Ectodermal cell (in vitro differentiated cells): ENCODE data around the gene SCG2.

Experiments used
- H3K27ac ChIP-seq: 2 replicates; pipeline ENCODE4 v1.7.0; 2013; ENCODE audit warnings: mild to moderate bottlenecking, low read depth, low read length; ENCODE audit not compliant: insufficient read depth, poor library complexity, severe bottlenecking
- H3K27me3 ChIP-seq: 2 replicates; pipeline ENCODE4 v1.7.0; 2013; ENCODE audit warnings: mild to moderate bottlenecking, low read length; ENCODE audit not compliant: insufficient read depth, control insufficient read depth, poor library complexity, severe bottlenecking
- H3K36me3 ChIP-seq: one replicate; pipeline ENCODE4 v1.7.0; 2013; ENCODE audit warnings: low read length; ENCODE audit not compliant: control insufficient read depth, insufficient read depth
- H3K4me1 ChIP-seq: one replicate; pipeline ENCODE4 v1.7.0; 2013; ENCODE audit warnings: low read length; ENCODE audit not compliant: control insufficient read depth, insufficient read depth
- H3K4me3 ChIP-seq: 2 replicates; pipeline ENCODE4 v1.7.0; 2013; ENCODE audit warnings: low read depth, low read length, control low read depth; ENCODE audit not compliant: insufficient read depth
- H3K9me3 ChIP-seq: 2 replicates; pipeline ENCODE4 v1.7.0; 2013; ENCODE audit warnings: mild to moderate bottlenecking, low read length, moderate library complexity; ENCODE audit not compliant: control insufficient read depth
- WGBS, 2 experiments: methylation state at CpG; one replicate each; pipeline ENCODE4 v1.1.7; 2013; ENCODE audit warnings: missing lambda C conversion rate in 2 of 2; 5-methylcytosine and 5-hydroxymethylcytosine counted together

Gene SCG2

DNA sequence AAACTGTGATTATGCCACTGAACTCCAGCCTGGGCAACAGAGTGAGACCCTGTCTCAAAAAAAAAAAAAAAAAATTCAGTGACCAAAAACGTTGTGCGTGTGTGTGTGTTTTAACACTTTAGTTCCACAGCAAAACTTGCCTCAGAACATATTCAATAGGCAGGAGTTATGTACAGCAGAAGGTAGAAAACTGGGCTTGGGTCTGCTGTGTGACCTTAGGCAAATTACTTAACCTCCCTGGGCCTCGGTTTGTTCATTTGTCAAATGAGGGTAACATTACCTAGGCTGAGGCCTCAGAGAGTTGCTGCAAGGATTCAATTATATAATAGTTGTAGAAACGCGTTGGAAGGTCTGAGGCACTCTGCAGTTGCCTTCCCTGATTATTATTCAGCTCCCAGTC is 10.3 kb upstream of the SCG2 start:
- no peak overlapping the region for H3K27ac ChIP-seq
- H3K36me3 ChIP-seq, result no peaks in the 10 kb centered on the region
- peaks cover 5% of the 10 kb centered on the region for H3K4me1 ChIP-seq
- H3K9me3 ChIP-seq, result no peaks in the 10 kb centered on the region
- H3K27me3 ChIP-seq, result peaks cover 63% of the 10 kb centered on the region
- 53 to 67% methylated on average over 3 to 5 of the region's 5 CpGs for WGBS, 2 experiments
- no peak overlapping the region for H3K4me3 ChIP-seq

DNA sequence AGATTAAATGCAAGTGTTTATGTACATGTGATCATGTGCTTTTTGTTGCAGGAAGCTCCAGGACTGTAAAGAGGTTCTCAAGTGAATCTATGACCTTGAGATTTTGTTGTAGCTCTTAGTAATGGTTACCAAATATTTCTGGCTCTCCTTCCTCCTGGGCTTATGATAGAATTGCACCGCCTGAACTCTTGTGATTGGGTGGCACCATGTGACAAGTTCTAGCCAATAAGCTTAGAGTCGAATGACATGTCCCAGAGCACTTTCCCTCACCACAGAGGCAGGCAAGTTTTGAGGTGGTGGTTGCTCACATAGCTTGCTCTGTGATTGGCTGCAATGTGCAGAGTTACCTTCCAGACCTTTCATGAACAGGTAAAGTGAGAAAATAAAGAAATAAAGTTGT is 8.9 kb upstream of the SCG2 start:
- WGBS, 2 experiments, result 86 to 96% methylated on average over 2 of the region's 2 CpGs
- H3K27me3 ChIP-seq, result peaks cover 49% of the 10 kb centered on the region

GRCh38 chr2:223607476-223607875 is 5.3 kb upstream of the SCG2 start:
- no peak overlapping the region for H3K27ac ChIP-seq
- no peaks in the 10 kb centered on the region for H3K4me1 ChIP-seq
- H3K36me3 ChIP-seq, result no peaks in the 10 kb centered on the region
- H3K4me3 ChIP-seq, result no peak overlapping the region
- H3K27me3 ChIP-seq, result peaks cover 13% of the 10 kb centered on the region
- H3K9me3 ChIP-seq, result no peaks in the 10 kb centered on the region
- 90% methylated on average over 4 of the region's 5 CpGs; no CpG with 5 or more reads in 1 of the 2 experiments for WGBS, 2 experiments

More for the DNA sequence above, 8.9 kb upstream of the SCG2 start:
- Histone ChIP-seq H3K27ac (no peak overlapping the region), H3K4me1 (peaks cover 5% of the 10 kb centered on the region), H3K9me3 (no peaks in the 10 kb centered on the region), H3K36me3 (no peaks in the 10 kb centered on the region), H3K4me3 (no peak overlapping the region)

DNA sequence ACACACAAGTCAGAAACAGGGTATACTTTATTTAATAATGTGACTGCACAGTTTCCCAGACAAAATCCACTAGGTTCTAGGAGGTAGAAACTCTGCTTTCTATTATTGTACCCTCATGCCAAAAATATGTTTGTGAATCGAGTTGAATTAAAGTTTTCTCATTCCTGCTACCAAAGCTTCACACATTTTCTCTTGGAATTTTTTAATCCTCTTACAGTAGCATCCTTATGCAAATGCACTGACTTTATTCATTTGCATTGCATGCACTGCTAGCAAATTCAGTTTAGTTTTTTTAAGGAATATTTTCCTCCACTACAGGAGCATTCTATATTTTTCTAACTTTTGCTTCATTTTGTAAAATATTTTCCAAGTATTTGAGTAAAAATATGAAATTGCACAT is 4.8 kb upstream of the SCG2 start:
- Histone ChIP-seq H3K9me3 (no peaks in the 10 kb centered on the region), H3K27ac (no peak overlapping the region), H3K27me3 (peaks cover 8% of the 10 kb centered on the region), H3K36me3 (no peaks in the 10 kb centered on the region), H3K4me1 (no peaks in the 10 kb centered on the region), H3K4me3 (no peak overlapping the region)
- 73 to 75% methylated on average over 1 of the region's 1 CpG for WGBS, 2 experiments

DNA sequence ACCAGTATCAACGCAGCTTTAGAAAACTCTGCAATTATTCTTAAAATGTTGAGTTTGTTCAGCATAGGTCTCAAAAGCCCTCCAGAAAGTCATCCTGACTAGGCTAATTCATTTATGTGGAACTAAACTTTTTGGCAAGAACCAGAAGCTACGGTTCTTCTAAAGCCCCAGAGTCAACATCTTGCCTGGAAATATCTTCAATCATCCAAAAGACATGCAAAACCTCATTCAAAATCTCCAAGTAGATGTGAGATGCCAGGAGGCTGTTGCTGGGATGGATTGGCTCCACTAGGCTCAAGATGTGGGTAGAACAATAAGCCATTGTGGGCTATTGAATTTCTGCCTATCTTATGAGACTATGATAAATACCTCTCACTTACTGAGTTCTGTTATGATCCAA is 2.1 kb upstream of the SCG2 start:
- Histone ChIP-seq H3K27ac (no peak overlapping the region), H3K27me3 (no peaks in the 10 kb centered on the region), H3K9me3 (no peaks in the 10 kb centered on the region), H3K36me3 (no peaks in the 10 kb centered on the region), H3K4me1 (no peaks in the 10 kb centered on the region), H3K4me3 (no peak overlapping the region)
- WGBS, 2 experiments, result 85 to 94% methylated on average over 2 of the region's 2 CpGs

DNA sequence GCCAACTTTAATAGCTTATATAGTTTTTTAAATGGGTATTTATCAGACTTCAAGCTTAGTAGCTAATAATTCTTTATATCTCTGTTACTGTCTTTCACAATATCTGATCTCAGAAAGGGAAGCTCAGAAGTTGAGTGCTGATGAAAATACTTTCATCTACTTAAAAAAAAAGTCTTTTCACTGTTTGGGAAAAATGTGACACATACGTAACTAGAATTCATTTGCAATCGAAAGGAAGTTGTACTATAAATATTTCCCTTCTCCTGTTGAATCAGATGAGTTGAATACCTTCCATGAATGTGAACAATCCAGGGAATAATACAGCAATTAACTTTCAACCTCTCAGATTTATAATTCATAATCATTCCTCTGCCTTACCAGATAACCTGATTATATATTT is 811 bp upstream of the SCG2 start:
- H3K9me3 ChIP-seq, result no peaks in the 10 kb centered on the region
- 80 to 100% methylated on average over 1 to 2 of the region's 2 CpGs for WGBS, 2 experiments
- no peaks in the 10 kb centered on the region for H3K27me3 ChIP-seq
- H3K27ac ChIP-seq, result no peak overlapping the region
- H3K36me3 ChIP-seq, result no peaks in the 10 kb centered on the region
- no peak overlapping the region for H3K4me3 ChIP-seq
- no peaks in the 10 kb centered on the region for H3K4me1 ChIP-seq

GRCh38 chr2:223601018-223601417 is 1.1 kb downstream of the SCG2 start:
- H3K4me3 ChIP-seq, result no peak overlapping the region

DNA sequence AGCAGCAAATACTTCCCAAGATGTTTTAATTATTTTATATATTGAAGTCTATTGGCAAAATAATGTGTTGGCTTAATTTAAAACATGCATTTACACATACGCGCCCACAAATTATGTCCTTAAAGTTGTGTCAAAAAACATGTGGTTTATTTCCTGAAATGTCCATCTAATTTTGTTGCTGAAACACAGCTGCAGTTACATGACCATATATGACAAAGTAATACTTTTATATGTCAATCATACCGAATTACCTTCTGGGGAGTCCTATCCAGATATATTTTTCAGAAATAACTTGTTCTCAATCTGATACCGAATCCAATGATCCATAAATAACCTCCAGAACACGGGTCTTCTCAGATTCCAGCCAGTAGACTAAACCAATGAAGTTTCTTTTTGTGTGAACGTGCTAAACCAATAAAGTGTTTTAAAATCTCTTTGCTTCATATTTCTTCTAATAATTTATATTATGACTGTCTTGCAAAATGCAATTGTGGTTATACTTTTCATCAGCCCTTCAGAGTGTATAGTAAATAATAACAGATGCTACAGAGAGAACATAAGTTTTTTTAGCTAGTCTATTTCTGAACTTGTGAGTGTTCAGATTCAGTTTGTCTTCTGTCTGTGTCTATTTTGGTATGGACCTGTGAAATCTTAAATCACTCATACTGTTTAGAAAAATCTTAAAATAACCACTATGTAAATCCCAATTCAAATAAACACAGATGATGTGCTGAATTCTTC is 2.4 kb downstream of the SCG2 start:
- H3K4me1 ChIP-seq, result no peaks in the 10 kb centered on the region
- 86 to 87% methylated on average over 4 to 6 of the region's 6 CpGs for WGBS, 2 experiments
- H3K9me3 ChIP-seq, result no peaks in the 10 kb centered on the region
- H3K4me3 ChIP-seq, result no peak overlapping the region
- H3K27me3 ChIP-seq, result no peaks in the 10 kb centered on the region
- H3K27ac ChIP-seq, result no peak overlapping the region
- H3K36me3 ChIP-seq, result no peaks in the 10 kb centered on the region

More at GRCh38 chr2:223601018-223601417, 1.1 kb downstream of the SCG2 start:
- Histone ChIP-seq H3K9me3 (no peaks in the 10 kb centered on the region), H3K27me3 (no peaks in the 10 kb centered on the region), H3K36me3 (no peaks in the 10 kb centered on the region), H3K27ac (no peak overlapping the region), H3K4me1 (no peaks in the 10 kb centered on the region)

DNA sequence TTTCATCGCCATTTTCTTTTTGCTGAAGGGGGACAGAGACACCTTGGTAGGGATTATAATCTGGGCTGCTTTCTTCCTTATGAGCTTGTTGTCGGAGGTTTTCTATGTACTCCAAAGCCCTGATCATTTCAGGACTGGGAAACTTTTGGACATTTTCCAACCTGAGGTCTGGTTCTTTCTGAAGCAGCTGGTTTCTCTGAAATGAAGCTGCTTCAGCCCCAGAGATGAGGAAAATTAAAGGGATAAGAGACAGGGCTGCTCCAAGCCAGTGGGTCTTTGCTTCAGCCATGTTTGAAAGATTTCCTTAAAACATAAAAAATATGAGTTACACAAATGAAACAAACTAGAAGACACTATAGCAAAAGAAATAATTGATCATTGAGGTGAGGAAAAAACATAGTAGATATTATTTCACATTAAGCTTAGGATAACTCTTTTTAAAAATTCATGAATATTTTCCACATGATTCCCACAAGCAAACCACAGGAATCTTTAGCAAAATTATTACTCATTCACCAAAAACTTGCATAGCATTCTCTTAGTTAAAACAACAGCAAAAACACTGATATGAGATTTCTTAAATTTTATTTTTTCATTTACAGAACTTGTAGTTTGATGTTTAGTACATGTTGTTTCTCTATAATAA is 3.0 kb downstream of the SCG2 start:
- Histone ChIP-seq H3K27me3 (no peaks in the 10 kb centered on the region), H3K4me3 (no peak overlapping the region), H3K9me3 (no peaks in the 10 kb centered on the region), H3K4me1 (no peaks in the 10 kb centered on the region), H3K27ac (no peak overlapping the region), H3K36me3 (no peaks in the 10 kb centered on the region)
- 88 to 98% methylated on average over 2 of the region's 2 CpGs for WGBS, 2 experiments

DNA sequence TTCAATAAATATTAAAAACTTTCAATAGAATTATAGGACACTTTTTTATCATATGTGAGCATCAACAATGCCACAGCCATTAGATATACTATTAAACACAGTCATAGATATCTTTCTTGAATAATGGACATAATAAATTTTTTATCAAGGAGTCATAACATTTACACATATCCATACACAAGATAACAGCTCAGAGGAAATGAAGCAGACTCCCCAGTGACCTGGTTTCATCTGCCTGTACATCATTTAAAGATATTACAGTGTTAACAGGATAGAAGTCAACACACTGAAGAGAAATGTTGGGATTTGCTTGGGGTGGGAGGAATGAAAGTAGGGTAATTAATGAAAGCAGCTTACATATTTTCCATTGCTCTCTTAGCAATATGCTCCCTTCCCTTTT is 5.1 kb downstream of the SCG2 start:
- Histone ChIP-seq H3K9me3 (no peaks in the 10 kb centered on the region), H3K4me1 (no peaks in the 10 kb centered on the region), H3K27me3 (no peaks in the 10 kb centered on the region), H3K36me3 (no peaks in the 10 kb centered on the region), H3K27ac (no peak overlapping the region), H3K4me3 (no peak overlapping the region)
